ENCODE measurements around the gene RIPOR3.

The RIPOR3 gene

GRCh38 chr20:50618537-50618936, 72.8 kb downstream of the RIPOR3 start:
- Histone ChIP-seq H3K9me3 (no peaks in the 10 kb centered on the region), H3K36me3 (no peaks in the 10 kb centered on the region), H3K4me3 (ENCODE audit: low read depth in 1 of 2, low read length in 1 of 2) (no peak overlapping the region), H3K27ac (no peak overlapping the region), H3K4me1 (ENCODE audit: control insufficient read depth in 1 of 2, insufficient read depth in 1 of 2, low read depth in 1 of 2, low read length in 1 of 2) (no peaks in the 10 kb centered on the region), H3K27me3 (no peaks in the 10 kb centered on the region)
- TF ChIP-seq, protein P1, sequence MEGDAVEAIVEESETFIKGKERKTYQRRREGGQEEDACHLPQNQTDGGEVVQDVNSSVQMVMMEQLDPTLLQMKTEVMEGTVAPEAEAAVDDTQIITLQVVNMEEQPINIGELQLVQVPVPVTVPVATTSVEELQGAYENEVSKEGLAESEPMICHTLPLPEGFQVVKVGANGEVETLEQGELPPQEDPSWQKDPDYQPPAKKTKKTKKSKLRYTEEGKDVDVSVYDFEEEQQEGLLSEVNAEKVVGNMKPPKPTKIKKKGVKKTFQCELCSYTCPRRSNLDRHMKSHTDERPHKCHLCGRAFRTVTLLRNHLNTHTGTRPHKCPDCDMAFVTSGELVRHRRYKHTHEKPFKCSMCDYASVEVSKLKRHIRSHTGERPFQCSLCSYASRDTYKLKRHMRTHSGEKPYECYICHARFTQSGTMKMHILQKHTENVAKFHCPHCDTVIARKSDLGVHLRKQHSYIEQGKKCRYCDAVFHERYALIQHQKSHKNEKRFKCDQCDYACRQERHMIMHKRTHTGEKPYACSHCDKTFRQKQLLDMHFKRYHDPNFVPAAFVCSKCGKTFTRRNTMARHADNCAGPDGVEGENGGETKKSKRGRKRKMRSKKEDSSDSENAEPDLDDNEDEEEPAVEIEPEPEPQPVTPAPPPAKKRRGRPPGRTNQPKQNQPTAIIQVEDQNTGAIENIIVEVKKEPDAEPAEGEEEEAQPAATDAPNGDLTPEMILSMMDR (IDR thresholded peaks at IDR 0.05) = no peak

GRCh38 chr20:50617022-50617421, 74.3 kb downstream of the RIPOR3 start:
- Histone ChIP-seq H3K36me3 (no peaks in the 10 kb centered on the region), H3K27ac (no peak overlapping the region), H3K9me3 (no peaks in the 10 kb centered on the region), H3K4me3 (ENCODE audit: low read depth in 1 of 2, low read length in 1 of 2) (no peak overlapping the region), H3K4me1 (ENCODE audit: control insufficient read depth in 1 of 2, insufficient read depth in 1 of 2, low read depth in 1 of 2, low read length in 1 of 2) (no peaks in the 10 kb centered on the region), H3K27me3 (no peaks in the 10 kb centered on the region)
- TF ChIP-seq, protein P1 (IDR thresholded peaks at IDR 0.05) = no peak

- no peaks in the 10 kb centered on the region for H3K36me3 ChIP-seq
- no peak overlapping the region for H3K27ac ChIP-seq
- H3K27me3 ChIP-seq = no peaks in the 10 kb centered on the region
- H3K4me3 ChIP-seq (ENCODE audit: low read depth in 1 of 2, low read length in 1 of 2) = no peak overlapping the region
- H3K4me1 ChIP-seq (ENCODE audit: control insufficient read depth in 1 of 2, insufficient read depth in 1 of 2, low read depth in 1 of 2, low read length in 1 of 2) = no peaks in the 10 kb centered on the region
- no peaks in the 10 kb centered on the region for H3K9me3 ChIP-seq
- TF ChIP-seq, protein P1 (IDR thresholded peaks at IDR 0.05) = no peak
Observed at GRCh38 chr20:50615407-50615806, 75.9 kb downstream of the RIPOR3 start.

GRCh38 chr20:50613438-50614169, 77.7 kb downstream of the RIPOR3 start:
- H3K4me3 ChIP-seq (ENCODE audit: low read depth in 1 of 2, low read length in 1 of 2) = no peak overlapping the region
- no peaks in the 10 kb centered on the region for H3K27me3 ChIP-seq
- TF ChIP-seq, protein P1 (IDR thresholded peaks at IDR 0.05) = no peak
- no peak overlapping the region for H3K27ac ChIP-seq
- H3K36me3 ChIP-seq = no peaks in the 10 kb centered on the region
- H3K9me3 ChIP-seq = no peaks in the 10 kb centered on the region
- H3K4me1 ChIP-seq (ENCODE audit: control insufficient read depth in 1 of 2, insufficient read depth in 1 of 2, low read depth in 1 of 2, low read length in 1 of 2) = no peaks in the 10 kb centered on the region

- H3K9me3 ChIP-seq = no peaks in the 10 kb centered on the region
- no peak overlapping the region for H3K4me3 ChIP-seq (ENCODE audit: low read depth in 1 of 2, low read length in 1 of 2)
- H3K27me3 ChIP-seq = no peaks in the 10 kb centered on the region
- TF ChIP-seq, protein P1 (IDR thresholded peaks at IDR 0.05) = no peak
- H3K36me3 ChIP-seq = no peaks in the 10 kb centered on the region
- no peaks in the 10 kb centered on the region for H3K4me1 ChIP-seq (ENCODE audit: control insufficient read depth in 1 of 2, insufficient read depth in 1 of 2, low read depth in 1 of 2, low read length in 1 of 2)
- no peak overlapping the region for H3K27ac ChIP-seq
Observed at GRCh38 chr20:50611128-50611810, 80.1 kb downstream of the RIPOR3 start.
